Stimulated activated CD4-positive, alpha-beta T cell treated with anti-CD3 and anti-CD28 coated beads, Interleukin-4, amount 100 ng/mL, for 48 hours (primary cell): ENCODE results near the gene NR2F1.

Experiments
- DNase-seq, 2 donors: peaks; one replicate each; pipeline ENCODE4 v3.0.0-alpha.2; 2020; ENCODE audit warnings: low read depth in 2 of 2

The NR2F1 gene

DNA sequence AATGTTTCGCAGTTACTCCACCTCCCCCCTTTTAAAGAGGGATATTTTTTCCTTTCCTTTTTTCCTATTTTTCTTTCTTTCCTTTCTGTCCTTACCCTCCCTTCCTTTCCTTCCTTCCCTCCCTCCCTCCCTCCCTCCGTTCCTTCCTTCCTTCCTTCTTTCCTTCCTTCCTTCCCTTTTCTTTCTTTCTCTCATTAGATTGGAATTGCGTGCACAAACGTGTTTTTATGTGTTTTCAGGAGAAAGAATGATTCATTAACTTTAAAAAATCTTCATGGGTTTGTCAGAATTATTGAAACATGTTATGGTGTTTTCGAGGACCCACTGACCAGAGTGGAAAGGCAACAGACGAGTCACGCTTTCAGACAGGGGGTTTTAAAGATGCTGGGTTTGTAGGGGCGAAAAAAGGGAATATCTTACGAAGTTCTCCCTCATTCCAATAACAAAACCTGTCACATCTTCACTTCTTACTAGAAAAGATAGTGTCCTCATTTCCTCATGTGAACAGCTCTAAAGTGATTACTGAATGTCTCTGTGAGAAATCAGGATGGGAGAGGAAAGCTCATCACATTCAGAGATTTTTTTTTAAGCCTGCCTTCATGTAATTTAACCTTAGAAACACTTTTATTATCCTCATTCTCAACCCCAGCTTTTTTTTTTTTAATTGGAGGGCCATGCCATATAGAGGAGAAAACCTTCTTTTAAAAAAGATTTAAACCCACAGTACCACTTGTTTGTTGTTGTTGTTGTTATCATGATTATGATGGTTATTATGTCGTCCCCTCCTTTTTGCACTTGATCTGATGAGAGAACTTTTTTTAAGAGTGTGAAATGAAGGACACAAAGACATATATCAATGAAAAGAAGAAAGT is 21.9 kb downstream of the NR2F1 start:
- DNase-seq, result no peak

DNA sequence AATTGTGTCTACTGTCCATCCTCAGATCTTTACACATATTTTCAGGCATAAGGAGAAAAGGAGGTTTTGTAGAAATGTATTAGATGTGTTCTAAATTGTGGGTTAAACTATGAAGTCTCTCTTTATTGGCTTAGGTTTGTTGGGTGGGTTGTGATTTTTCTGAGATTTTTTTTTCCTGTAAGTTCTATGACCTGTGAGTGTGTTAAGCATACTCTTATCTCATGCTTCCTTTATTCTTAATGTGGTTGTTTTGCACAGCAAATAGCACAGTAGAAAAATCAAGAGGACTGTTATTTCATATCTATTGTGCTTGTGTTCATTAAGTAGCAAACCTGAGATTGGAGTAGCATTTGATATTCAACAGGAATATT is 23.3 kb downstream of the NR2F1 start:
- no peak for DNase-seq

DNA sequence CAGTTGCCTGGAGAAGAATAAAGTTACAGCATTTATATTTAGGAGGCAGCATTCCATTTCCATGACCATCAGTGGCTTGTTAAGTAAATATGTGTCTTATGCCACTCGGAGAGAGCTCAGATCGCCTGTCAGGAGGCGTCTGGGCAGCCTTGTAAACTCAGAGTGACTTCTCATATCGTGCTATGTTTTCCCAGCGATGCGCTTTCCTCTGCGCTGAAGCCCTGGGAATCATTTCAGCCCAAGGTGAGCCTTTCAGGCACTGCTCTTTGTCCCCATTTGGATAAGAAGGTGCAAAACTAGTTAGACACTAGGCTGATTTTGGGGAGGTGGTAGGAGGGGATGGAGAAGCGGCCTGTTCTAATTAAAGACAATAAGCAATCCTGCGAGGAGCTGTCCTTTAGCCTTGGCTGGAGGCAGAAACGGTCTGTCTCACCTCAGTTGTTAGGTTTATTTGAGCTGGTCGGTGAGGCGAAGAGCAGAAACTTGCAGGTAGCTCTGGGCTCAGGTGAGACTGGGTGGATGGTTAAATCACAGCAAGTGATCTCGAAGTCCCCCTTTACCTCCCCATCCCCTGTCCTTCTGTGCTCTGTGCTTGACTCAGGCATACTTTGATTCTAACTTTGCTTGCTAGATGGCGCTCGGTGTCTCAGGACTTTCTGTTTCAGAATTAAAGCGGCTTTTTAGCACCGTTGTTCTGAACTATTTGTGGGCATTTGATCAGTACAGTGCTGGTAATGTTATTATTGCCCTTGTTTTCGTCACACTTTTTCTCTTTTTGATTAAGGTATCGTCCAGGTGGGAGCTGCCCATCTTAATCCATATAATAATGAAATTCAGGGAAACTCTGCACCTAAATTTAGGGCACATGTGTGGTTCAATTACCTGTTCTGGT is 24.6 kb downstream of the NR2F1 start:
- DNase-seq, result no peak

DNA sequence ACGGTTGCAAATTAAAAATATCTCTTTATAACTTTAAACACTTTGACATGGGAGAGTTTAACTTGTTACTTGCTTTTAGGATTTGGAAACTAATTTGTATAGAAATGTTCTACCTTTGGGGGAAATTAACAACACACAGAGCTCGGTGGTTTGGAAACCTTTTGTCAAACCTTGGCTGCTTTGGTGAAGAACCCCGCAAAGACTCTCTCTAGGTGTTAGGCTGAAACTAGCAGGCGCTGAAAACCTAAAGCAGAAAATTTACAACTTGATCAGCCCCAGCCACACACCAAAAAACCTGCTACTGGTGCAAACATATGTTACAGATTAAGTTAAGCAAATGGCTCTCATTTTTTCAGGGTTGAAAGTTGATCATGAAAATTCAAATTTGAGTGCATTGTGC is 25.8 kb downstream of the NR2F1 start:
- no peak for DNase-seq

DNA sequence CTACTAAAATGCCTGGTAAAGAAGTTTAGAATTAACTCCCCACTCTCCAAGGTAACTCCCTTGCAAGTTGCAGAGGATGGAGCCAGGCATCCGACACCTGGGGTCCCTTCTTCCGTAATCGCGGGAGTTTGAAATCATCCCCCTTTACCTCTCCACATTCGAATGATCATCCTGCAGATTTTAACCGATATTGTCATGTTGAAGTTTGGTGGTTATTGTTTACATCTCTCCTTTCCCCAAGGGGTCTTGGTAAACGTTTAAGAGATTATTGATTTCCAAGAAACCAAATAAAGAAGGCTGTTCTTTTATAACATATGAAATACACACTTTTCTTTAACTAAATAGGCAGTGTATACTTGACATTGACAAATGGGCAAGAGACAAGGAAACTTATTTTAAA is 26.7 kb downstream of the NR2F1 start:
- no peak for DNase-seq

DNA sequence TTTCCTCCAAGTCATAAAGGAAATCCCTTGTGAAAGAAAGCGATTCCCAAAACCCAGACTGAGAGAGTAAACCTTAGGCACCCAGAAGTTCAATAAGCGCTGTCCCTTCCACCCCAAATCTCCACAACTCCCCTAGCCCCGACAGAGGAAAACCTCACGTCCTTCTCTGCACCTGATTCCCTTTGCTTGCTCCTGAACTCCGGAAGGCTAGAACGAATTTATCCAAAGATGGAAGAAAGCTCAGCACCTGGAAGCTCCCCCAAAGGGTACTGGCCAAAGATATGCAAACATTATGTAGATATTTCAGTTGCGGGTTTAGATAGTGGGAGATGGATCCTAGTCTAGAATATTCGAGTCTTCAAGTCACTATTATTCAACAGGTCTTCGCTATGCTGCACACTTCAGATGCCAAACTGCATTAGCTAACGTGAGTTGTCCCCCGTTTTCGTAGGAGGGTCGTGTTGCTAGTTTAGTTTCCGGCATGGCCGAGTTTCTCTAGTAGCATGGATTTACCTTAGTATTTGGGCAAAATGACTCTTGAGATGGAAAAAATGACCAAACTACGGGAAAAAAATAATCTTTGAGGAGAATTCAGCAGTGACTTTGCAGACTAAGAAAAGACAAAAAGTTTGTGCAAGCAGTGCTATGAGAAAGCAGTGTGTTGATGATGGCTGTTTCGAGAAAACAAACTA is 27.7 kb downstream of the NR2F1 start:
- DNase-seq, result no peak

DNA sequence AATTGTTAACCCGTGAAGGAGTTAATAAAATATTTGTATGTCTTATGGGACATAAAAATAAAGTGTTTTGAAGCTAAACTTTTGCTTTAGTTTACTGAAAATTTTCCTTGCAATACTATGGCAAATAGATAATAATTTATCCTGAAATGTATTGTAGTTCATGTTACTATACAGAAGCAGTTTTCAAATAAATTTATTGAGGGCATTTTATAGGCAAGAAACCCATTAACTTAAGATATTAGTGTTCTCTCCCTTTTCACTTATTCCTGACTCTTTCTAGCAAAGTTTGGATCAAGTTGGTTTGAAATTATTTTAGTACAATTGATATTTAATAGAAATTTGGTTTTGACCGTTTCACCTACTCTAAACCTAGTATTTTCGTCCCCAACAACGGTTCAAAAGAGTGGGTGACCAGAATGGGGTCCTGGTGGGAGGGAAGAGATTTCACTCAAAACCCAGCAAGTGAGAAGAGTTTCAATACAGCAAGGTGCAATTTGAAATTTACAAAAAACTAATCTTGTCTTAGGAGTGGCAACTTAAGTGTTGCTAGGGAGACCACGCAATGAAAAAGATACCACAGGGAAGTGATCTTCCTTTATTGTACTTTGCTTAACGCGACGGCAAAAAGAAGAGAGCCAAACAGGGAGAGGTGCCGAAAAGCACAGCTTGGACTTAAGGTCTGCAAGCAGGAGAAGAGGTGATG is 28.4 kb downstream of the NR2F1 start:
- no peak for DNase-seq

DNA sequence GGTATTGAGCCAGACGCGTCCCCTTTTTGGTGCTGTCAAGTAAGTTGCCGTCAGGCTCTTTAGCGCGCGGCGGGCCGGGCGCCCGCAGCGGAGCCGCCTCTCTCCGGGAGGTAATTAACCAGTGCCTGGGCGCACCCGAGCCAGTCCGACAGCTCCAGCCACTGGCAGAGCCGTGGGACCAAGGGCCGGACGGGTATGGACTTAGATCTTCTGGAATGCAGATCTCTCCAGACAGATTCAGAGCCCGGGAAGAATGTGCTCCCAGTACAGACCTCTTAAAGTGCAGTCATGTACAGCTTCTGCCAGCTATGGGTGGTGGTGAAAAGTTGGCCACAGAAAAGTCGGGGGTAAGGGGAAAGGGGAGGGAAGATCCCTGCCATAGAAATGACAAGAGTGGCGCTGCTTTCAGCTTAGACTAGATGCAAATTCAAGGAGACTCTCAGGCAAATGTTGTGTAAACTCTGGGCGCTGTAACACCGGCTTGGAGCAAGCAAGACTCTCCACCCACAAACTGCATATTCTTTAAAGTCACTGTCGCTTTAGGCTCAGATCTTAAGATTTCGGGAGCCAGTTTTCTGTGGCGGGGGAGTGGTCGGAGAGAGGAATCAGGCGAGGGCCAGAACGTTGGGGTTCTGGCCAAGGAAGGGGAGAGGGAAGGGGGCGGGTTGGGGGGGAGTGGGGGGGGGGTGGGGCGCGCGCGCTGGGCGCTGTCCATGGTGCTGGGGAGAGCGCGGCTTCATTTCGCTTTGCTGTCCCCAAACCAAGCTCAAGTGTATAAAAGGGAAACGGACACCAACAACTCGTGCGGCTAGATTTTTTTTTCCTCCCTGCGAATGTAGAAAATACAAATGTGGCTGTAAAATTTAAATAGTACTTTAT is 29.2 kb downstream of the NR2F1 start:
- no peak for DNase-seq

DNA sequence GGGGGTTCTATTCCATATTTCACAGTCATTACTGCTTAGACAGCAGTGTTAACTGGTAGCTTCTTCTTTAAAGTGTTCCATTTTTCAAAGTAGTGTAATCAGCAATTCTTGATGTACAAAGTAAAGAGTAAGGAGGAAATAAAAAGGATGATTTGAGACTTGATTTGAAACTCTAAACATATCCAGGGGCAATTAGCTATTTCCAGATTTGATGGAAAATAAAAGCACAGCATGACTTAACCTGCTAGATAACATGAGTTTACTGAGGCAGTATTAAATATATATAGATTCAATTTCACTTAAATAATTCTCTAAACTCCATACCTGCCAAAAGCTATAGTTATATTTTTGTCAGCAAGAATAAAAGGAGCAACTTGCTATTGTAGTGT is 29.8 kb downstream of the NR2F1 start:
- DNase-seq, result no peak

DNA sequence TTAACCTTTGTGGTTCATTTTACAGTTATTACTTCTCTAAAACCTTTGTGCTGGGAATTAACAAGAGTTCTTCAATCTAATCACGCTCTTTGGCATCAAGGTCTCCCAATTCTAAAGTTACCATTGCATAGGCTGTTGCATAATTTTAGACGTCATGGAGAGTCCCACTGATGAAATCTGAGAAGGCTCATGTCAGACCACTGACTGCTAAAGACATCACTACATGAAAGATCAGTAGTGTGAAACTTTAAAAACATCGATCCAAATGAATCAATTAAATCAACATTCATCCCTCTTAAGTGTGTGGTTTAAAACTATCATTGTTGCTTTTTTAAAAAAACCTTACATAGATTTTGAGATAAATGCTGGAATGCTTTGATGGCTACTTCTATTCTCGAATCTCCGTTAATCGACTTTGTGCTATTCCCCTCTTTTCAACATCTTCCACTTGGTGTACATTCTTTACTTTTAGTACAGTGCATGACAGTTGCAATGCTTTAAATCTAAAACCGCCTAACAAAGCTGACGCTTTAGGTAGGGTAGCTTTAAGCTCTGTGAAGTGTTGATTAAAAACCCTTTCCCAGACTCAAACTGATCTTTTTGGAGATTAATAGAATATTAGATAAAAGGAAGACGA is 33.6 kb downstream of the NR2F1 start:
- DNase-seq, result no peak

DNA sequence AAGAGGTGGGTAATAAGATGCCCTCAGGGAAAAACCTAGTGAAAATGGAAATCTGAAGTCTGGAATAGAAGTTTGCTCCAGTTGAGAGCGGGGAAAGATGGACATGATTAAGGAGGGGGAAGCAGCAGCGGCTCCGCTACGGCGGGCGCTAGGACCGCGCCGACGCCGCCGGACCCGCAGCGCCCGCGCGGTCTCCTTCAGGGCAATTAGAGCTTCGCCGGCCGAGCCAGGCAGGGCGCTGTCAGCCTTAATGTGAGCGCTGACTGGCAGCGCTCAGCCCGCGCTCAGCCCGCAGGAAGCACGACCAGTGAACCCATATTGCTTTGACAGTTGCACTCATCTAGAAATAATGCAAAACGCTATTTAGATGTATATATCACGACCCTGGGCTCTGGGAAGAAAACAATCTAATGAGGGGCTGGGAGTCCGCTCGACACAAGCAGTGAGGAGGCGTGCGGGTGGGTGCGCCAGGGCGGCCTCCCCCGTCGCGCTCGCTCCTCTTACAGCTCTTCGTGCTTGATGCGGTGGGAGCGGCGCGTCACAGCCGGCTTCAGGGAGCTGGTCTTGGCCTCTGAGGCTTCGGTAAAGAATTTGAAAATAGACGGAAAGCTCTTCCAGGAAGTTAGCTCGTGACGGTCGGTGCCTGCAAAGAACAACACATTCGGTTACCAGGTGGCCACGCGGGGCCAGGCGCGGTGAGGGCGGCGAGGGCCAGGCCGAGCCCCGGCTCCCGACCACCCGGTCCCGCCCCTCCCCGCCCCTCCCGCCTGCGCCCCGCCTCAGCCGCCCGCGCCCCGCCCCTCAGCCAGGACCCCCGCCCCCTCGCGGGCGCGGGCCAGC is 37.7 kb downstream of the NR2F1 start:
- peak; percentile 37 to 39 for DNase-seq

DNA sequence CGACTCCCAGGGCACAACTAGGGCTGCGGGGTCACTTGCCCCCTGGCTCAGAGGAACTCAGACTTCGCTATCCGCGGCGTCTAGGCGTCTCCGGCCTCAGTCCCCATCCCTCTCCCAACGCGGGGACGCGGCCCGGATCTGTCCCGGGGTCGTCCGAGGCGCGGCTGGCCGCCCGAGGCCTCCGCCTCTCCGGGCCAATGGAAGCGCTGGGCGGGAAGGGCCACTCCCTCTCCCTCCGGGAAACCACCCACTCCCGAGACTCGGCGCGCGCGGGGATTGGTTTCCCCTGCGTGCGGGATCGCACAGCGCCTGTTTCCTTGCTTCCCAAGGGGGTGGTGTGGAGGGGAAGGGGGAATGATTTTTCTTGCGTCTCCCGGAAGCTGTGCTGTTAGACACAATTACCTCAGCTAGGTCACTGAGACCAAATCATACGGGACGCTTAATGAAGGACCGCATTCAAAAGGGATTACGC is 38.3 kb downstream of the NR2F1 start:
- no peak for DNase-seq

DNA sequence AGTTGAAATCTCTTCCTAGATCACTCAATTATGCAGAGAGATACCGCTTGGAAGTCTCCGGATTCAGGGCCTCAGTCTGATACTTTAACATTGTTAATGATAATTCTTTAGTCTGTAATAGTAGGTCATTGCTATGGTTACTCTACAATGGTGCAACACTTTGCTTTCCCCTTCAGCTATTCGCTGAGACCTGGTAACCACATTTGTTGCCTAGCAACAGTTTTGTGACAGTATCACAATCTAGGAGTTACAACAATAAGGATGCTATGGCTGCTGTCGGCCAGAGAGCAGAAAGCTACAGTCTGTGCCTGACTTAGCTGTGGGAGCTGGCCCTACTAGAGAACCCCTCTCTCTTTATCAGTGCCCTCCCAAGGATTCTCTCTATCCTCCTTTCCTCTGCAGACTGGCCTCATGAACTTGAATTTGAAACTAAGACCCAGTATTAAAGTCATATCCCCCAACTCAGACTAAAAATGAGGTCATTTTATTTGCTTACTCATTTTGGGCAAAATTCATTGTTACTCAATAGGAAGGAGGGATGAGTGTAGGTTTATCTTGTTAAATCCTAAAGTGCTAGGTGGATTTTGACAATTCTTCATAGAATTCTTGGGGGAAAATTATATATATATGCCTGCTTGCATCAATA is 39.3 kb downstream of the NR2F1 start:
- DNase-seq, result no peak

DNA sequence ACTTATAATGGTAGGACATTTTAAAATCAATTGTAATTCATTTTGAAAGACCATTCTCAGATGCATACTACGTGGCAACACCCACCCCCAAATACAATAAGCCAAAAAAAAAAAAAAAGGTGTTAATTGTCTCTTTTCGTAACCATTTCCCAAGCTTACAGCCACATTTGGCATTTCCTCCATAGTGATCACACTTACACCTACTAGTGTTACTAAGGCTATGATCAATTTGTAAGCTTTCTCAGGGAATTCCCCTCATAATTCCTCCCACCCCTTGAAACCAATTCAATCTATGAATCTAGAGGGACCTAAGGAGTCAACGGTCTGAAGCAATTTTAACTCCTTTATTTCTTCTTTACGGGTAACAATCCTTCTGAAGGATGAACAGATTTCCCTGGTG is 40.1 kb downstream of the NR2F1 start:
- no peak for DNase-seq

DNA sequence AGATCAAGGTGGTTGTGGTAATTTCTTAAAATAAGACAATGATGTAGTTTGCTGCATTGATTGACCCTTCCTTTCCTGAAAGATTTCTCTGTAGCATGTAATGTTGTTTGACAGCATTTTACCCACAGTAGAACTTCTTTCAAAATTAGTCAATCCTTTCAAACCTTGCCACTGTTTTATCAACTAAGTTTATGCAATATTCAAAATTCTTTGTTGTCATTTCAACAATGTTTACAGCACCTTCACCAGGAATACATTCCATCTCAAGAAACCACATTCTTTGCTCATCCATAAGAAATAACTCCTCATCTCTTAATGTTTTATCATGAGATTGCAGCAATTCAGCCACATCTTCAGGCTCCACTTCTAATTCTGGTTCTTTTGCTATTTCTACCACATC is 43.8 kb downstream of the NR2F1 start:
- no peak for DNase-seq

DNA sequence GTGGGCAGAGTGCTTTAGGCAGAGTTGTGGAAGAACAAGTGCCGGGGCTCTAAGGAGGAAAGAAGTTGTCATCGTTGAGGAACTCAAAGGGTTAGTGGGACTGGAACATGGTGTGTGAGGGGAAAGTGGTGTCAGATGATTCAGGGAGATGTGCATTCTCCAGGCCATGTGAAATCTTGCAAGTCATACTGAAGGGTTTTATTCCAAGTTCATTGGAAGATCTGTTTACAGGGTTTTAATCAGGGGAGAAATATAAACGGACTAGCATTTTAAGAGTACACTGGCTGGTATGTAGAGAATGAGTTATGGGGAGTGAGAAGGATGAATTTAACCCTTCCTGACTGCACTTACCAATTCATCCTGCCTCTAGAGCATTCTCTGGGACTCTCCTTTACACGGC is 49.3 kb downstream of the NR2F1 start:
- no peak for DNase-seq

DNA sequence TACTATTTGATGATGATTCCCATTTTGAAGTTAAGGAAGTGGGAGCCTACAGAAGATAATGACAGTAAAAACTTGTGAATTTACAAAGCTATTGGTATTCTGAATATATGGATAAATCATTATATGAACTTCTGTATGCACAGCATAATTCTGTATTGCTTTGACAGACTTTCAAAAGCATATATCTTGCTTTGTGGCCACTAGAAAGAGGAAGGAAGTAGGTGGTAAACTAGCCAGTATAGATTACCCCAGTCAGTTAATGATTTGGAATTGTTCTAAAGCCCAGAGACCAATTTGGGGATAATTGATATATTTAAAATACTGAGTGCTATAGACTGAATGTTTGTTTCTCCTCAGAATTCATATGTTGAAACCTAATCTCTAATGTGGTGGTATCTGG is 53.0 kb downstream of the NR2F1 start:
- no peak for DNase-seq

DNA sequence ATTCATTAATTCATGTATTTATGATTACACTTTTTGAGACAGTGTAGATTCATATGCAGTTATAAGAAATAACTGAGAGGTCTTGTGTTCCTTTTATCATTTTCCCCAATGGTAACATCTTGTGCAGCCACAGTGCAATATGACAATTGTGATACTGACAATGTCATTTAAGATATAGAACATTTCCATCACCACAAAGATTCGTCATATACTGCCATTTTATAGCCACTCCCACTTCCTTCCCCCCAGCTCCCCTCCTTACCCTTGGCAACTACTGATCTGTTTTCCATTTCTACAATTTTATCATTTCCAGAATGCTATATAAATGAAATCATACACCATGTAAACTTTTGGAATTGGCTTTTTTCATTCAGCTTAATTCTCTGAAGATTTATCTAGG is 53.8 kb downstream of the NR2F1 start:
- DNase-seq, result no peak

DNA sequence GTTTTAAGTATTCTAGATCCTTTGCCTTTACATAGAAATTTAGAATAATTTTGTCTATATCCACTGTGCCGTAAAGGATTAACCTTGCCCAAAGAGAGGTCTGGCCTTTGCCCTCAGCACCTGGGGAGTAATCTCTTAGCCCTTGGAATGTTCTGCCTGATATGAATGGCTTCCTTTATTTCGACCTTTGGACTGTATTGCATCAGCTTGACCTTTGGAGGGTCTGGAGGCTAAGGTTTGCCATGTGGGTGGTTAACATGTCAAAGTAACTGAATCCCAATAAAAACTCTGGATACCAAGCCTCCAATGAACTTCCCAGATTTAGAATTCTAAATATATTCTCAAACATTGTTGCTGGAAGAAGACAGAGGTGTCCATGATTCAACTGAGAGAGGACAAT is 54.7 kb downstream of the NR2F1 start:
- no peak for DNase-seq
